OCI-LY1 (cell line): ENCODE results near the gene FLAD1.

Experiments
- H2AFZ ChIP-seq: fragments of 200-600 bp; sonication (generic), shearing (Covaris generic); 2 replicates; pipeline ENCODE4 v1.6.0; 2014; ENCODE audit warnings: antibody characterized with exemption, mild to moderate bottlenecking, low read length
- H3F3A ChIP-seq: fragments of 200-600 bp; sonication (generic), shearing (Covaris generic); 2 replicates; pipeline ENCODE4 v1.6.0; 2014; ENCODE audit warnings: mild to moderate bottlenecking, antibody characterized with exemption, low read length, moderate library complexity; ENCODE audit not compliant: insufficient read depth
- H3K27ac ChIP-seq: fragments of 200-600 bp; sonication (generic); 2 replicates; pipeline ENCODE4 v1.5.1; 2014; ENCODE audit warnings: low read length, mixed run types, mild to moderate bottlenecking, low read depth; ENCODE audit not compliant: poor library complexity, severe bottlenecking
- H3K27me3 ChIP-seq: fragments of 200-600 bp; sonication (generic); 2 replicates; pipeline ENCODE4 v1.6.0; 2014; ENCODE audit warnings: antibody characterized with exemption, mild to moderate bottlenecking, low read length, moderate library complexity; ENCODE audit not compliant: insufficient read depth
- H3K36me3 ChIP-seq: fragments of 200-600 bp; sonication (generic); 2 replicates; pipeline ENCODE4 v1.6.1; 2014; ENCODE audit warnings: mild to moderate bottlenecking, antibody characterized with exemption, low read length, moderate library complexity, mixed read lengths; ENCODE audit not compliant: insufficient read depth
- H3K4me1 ChIP-seq: fragments of 200-600 bp; sonication (generic); 2 replicates; pipeline ENCODE4 v1.5.1; 2014; ENCODE audit warnings: mild to moderate bottlenecking, low read length, moderate library complexity; ENCODE audit not compliant: insufficient read depth, severe bottlenecking
- H3K4me2 ChIP-seq: fragments of 200-600 bp; sonication (generic), shearing (Covaris generic); 2 replicates; pipeline ENCODE4 v1.6.1; 2014; ENCODE audit warnings: low read length
- H3K4me3 ChIP-seq: fragments of 200-600 bp; sonication (generic); 2 replicates; pipeline ENCODE4 v1.5.1; 2014; ENCODE audit warnings: low read length, low read depth, mild to moderate bottlenecking, mixed read lengths; ENCODE audit not compliant: poor library complexity, severe bottlenecking
- H3K79me2 ChIP-seq: fragments of 200-600 bp; shearing (Covaris generic); 2 replicates; pipeline ENCODE4 v1.6.1; 2016; ENCODE audit warnings: mixed run types, low read length, mixed read lengths; ENCODE audit not compliant: insufficient read depth
- H3K9ac ChIP-seq: fragments of 200-600 bp; sonication (generic), shearing (Covaris generic); 2 replicates; pipeline ENCODE4 v1.6.1; 2014; ENCODE audit warnings: mild to moderate bottlenecking, low read length, mixed read lengths
- H3K9me2 ChIP-seq: fragments of 200-600 bp; sonication (generic), shearing (Covaris generic); 2 replicates; pipeline ENCODE4 v1.6.1; 2014; ENCODE audit warnings: low read depth, mild to moderate bottlenecking, low read length, mixed read lengths
- H3K9me3 ChIP-seq: fragments of 200-600 bp; shearing (Covaris generic); 2 replicates; pipeline ENCODE4 v1.6.1; 2014; ENCODE audit warnings: low read length, mixed read lengths
- H4K20me1 ChIP-seq: fragments of 200-600 bp; sonication (generic), shearing (Covaris generic); 2 replicates; pipeline ENCODE4 v1.6.0; 2016; ENCODE audit warnings: mild to moderate bottlenecking, low read length; ENCODE audit not compliant: insufficient read depth
- CTCF ChIP-seq: fragments of 200-600 bp; sonication (generic), shearing (Covaris generic); IDR thresholded peaks from 2 replicates; pipeline ENCODE4 v1.5.1; 2017; ENCODE audit warnings: mild to moderate bottlenecking, antibody characterized with exemption, low read length, moderate library complexity, mixed read lengths
- EZH2 ChIP-seq: fragments of 200-600 bp; sonication (generic), shearing (Covaris generic); IDR thresholded peaks from 2 replicates; pipeline ENCODE4 v1.8.0; 2017; ENCODE audit warnings: borderline replicate concordance, mixed run types, mild to moderate bottlenecking, antibody characterized with exemption, low read length, moderate library complexity, mixed read lengths

Gene FLAD1

DNA sequence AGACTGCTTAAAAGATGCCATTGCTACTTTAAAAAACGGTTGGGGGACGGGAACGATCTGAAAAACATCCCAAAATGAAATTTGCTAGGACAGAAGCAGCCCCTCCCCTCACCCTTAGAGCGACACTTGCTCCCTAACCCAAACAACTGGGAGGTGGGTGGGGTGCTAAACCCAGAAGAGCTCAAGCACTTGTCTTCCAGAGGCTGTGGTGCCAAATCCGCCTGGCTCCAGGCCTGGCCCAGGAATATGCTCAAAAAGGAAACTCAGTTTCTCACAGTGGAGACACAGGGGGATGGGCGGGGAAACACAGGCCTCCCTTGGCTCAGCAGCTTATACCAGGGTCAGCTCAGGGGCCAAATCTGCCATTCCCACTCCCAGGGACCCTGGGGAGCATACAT, 26.6 kb upstream of the FLAD1 start:
- peak overlapping the region; percentile 74 for H3K4me2 ChIP-seq
- TF ChIP-seq CTCF (no peak), EZH2 (no peak)
- H3K27ac ChIP-seq = peak overlapping the region; percentile 89
- no peaks in the 10 kb centered on the region for H4K20me1 ChIP-seq
- H2AFZ ChIP-seq = no peak overlapping the region
- peaks cover 15% of the 10 kb centered on the region for H3K36me3 ChIP-seq
- H3K4me3 ChIP-seq = peak overlapping the region; percentile 65
- peaks cover 64% of the 10 kb centered on the region for H3K4me1 ChIP-seq
- H3K9me2 ChIP-seq = no peaks in the 10 kb centered on the region
- peak overlapping the region; percentile 60; the same call in 1 of the 2 replicates for H3K9ac ChIP-seq
- H3K79me2 ChIP-seq = peaks cover 5% of the 10 kb centered on the region; the same call in 1 of the 2 replicates
- H3F3A ChIP-seq = no peaks in the 10 kb centered on the region
- no peaks in the 10 kb centered on the region for H3K27me3 ChIP-seq
- no peaks in the 10 kb centered on the region for H3K9me3 ChIP-seq

- Histone ChIP-seq H3K4me2 (peak overlapping the region; percentile 74; the same call in 1 of the 2 replicates), H3K27me3 (no peaks in the 10 kb centered on the region), H3K27ac (peak overlapping the region; percentile 89), H3K36me3 (peaks cover 15% of the 10 kb centered on the region), H3F3A (no peaks in the 10 kb centered on the region), H3K9me3 (no peaks in the 10 kb centered on the region), H3K9me2 (no peaks in the 10 kb centered on the region), H2AFZ (no peak overlapping the region), H3K79me2 (peaks cover 5% of the 10 kb centered on the region; the same call in 1 of the 2 replicates), H4K20me1 (no peaks in the 10 kb centered on the region), H3K4me1 (peaks cover 59% of the 10 kb centered on the region), H3K4me3 (no peak overlapping the region), H3K9ac (no peak overlapping the region)
- TF ChIP-seq CTCF (no peak), EZH2 (no peak)
Measured at GRCh38 chr1:154957091-154957657, 26.0 kb upstream of the FLAD1 start.

DNA sequence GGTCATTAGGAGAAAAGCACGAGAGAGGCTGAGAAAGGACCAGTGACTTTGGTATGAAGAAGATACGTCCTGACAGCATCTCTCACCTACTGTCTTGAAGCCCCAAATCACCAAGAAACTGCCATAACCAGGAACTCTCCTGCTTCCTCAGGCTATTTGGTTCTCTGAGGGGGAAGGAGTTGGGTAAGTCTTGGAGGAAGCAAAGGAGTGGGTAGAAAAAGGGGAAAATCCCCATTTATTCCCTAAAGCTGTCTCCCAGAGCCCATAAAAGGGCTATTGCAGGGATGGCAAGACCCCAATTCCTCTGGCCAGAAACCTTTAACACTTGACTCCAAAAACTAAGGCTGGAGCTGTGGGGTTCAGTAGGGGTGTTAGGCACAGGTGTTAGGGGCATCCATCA, 25.1 kb upstream of the FLAD1 start:
- Histone ChIP-seq H3K27me3 (no peaks in the 10 kb centered on the region), H3K9ac (no peak overlapping the region), H3K4me3 (no peak overlapping the region), H4K20me1 (no peaks in the 10 kb centered on the region), H3K9me3 (no peaks in the 10 kb centered on the region), H3K79me2 (peaks cover 5% of the 10 kb centered on the region; the same call in 1 of the 2 replicates), H3K4me1 (peaks cover 59% of the 10 kb centered on the region), H3F3A (no peaks in the 10 kb centered on the region), H3K9me2 (no peaks in the 10 kb centered on the region), H3K4me2 (no peak overlapping the region), H2AFZ (no peak overlapping the region), H3K36me3 (peaks cover 17% of the 10 kb centered on the region), H3K27ac (no peak overlapping the region)
- no peak for TF ChIP-seq EZH2
- no peak for TF ChIP-seq CTCF
